ENCODE measurements around the gene CCDC141.

DNA sequence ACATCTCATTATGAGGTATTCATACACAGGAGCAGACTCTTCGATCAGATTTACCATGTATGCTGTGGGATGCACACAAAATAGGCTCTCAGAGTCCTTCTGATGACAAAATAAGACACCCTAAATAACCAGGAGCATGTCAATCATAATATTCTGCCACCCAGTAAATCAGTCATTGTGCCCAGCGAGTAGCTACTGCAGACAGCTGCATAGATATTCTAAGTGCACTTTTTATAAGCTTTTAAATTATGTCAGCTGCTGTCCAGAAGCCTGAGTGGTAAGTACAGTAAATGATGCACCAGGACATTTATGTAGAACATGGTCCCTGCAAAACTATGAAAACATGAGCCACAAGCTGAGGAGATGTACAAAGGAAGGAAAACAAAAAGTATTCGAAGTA lies 102.9 kb downstream of the CCDC141 start:
- TF ChIP-seq, protein P1, sequence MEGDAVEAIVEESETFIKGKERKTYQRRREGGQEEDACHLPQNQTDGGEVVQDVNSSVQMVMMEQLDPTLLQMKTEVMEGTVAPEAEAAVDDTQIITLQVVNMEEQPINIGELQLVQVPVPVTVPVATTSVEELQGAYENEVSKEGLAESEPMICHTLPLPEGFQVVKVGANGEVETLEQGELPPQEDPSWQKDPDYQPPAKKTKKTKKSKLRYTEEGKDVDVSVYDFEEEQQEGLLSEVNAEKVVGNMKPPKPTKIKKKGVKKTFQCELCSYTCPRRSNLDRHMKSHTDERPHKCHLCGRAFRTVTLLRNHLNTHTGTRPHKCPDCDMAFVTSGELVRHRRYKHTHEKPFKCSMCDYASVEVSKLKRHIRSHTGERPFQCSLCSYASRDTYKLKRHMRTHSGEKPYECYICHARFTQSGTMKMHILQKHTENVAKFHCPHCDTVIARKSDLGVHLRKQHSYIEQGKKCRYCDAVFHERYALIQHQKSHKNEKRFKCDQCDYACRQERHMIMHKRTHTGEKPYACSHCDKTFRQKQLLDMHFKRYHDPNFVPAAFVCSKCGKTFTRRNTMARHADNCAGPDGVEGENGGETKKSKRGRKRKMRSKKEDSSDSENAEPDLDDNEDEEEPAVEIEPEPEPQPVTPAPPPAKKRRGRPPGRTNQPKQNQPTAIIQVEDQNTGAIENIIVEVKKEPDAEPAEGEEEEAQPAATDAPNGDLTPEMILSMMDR (IDR thresholded peaks at IDR 0.05): no peak
- no peak for TF ChIP-seq POLR2A (IDR thresholded peaks at IDR 0.05)
- TF ChIP-seq POLR2AphosphoS5 (IDR thresholded peaks at IDR 0.05): no peak
